HG02798 (cell line): ENCODE data around the gene NFATC2IP.
"Not testable (repeated sequence)": the region's sequence is repeated elsewhere in the genome, so short reads cannot be mapped to it uniquely, and the experiment has no call there.

ENCODE experiments used
- ATAC-seq: cut with Tn5 transposase; IDR thresholded peaks from one replicate; pipeline ENCODE4 v1.9.1; 2021; ENCODE audit warnings: mild to moderate bottlenecking; ENCODE audit not compliant: unreplicated experiment, poor library complexity

The NFATC2IP gene

GRCh38 chr16:28925386-28926228 lies 25.1 kb upstream of the NFATC2IP start:
- peak; percentile 27 for ATAC-seq

- ATAC-seq: not testable (repeated sequence)
Measured at GRCh38 chr16:28926284-28926683, 24.5 kb upstream of the NFATC2IP start.

- ATAC-seq: no peak
Measured at GRCh38 chr16:28927815-28928214, 22.9 kb upstream of the NFATC2IP start.

- ATAC-seq: no peak
Measured at GRCh38 chr16:28930203-28930602, 20.5 kb upstream of the NFATC2IP start.

- no peak for ATAC-seq
Measured at GRCh38 chr16:28930652-28931051, 20.1 kb upstream of the NFATC2IP start.

GRCh38 chr16:28931801-28932225 lies 18.9 kb upstream of the NFATC2IP start, which contains the start of gene CD19:
TSS of gene CD19 (plus strand) at chr16:28931971. CDS start at chr16:28932001, 30 bp downstream.
- no peak for ATAC-seq

GRCh38 chr16:28932339-28933141 lies 18.2 kb upstream of the NFATC2IP start:
- ATAC-seq: no peak

- no peak for ATAC-seq
Measured at GRCh38 chr16:28933171-28933570, 17.6 kb upstream of the NFATC2IP start.

GRCh38 chr16:28935346-28935745 lies 15.4 kb upstream of the NFATC2IP start:
- ATAC-seq: no peak

- ATAC-seq: peak; percentile 75
Measured at GRCh38 chr16:28935924-28936783, 14.6 kb upstream of the NFATC2IP start.

- ATAC-seq: no peak
Measured at GRCh38 chr16:28936784-28937155, 14.0 kb upstream of the NFATC2IP start.

GRCh38 chr16:28937222-28937876 lies 13.4 kb upstream of the NFATC2IP start:
- no peak for ATAC-seq

GRCh38 chr16:28938721-28939120 lies 12.0 kb upstream of the NFATC2IP start:
- no peak for ATAC-seq

- ATAC-seq: not testable (repeated sequence)
Measured at GRCh38 chr16:28939825-28940224, 10.9 kb upstream of the NFATC2IP start.

- ATAC-seq: no peak
Measured at GRCh38 chr16:28943281-28943680, 7.5 kb upstream of the NFATC2IP start.

- ATAC-seq: no peak
Measured at GRCh38 chr16:28946681-28947080, 4.1 kb upstream of the NFATC2IP start.

- no peak for ATAC-seq
Measured at GRCh38 chr16:28951410-28951943, 740 bp downstream of the NFATC2IP start.

- no peak for ATAC-seq
Measured at GRCh38 chr16:28958216-28958615, 7.5 kb downstream of the NFATC2IP start.

- ATAC-seq: no peak
Measured at GRCh38 chr16:28958836-28959235, 8.1 kb downstream of the NFATC2IP start.

- ATAC-seq: no peak
Measured at GRCh38 chr16:28964072-28964471, 13.3 kb downstream of the NFATC2IP start.
